Astrocyte (in vitro differentiated cells and primary cell): ENCODE results near the gene VPS13A.

ENCODE experiments used
- EZH2 ChIP-seq: IDR thresholded peaks from 2 replicates; pipeline ENCODE4 v1.6.1; 2012; ENCODE audit warnings: mild to moderate bottlenecking, low read length, inconsistent platforms; ENCODE audit not compliant: insufficient read depth
- TF ChIP-seq, protein P1 (sequence below): IDR thresholded peaks from 2 replicates; pipeline ENCODE4 v1.5.1; 2011; ENCODE audit warnings: low read depth, mild to moderate bottlenecking, inconsistent platforms, low read length, moderate library complexity; ENCODE audit not compliant: insufficient read depth

DNA sequence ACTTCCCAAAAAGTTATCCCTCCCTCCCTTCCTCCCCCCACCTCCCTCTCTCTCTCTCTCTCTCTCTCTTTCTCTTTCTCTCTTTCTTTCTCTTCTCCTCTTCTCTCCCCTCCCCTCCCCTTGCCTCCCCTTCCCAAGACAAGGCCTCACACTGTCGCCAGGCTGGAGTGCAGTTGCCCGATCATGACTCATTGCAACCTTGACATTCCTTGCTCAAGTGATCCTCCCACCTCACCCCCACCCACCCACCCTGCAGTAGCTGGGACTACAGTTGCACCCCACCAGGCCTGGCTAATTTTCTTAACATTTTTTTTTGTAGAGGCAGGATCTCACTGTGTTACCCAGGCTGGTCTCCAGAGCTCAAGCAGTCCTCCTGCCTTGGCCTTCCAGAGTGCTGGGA, 32.8 kb downstream of the VPS13A start:
- TF ChIP-seq, protein P1, sequence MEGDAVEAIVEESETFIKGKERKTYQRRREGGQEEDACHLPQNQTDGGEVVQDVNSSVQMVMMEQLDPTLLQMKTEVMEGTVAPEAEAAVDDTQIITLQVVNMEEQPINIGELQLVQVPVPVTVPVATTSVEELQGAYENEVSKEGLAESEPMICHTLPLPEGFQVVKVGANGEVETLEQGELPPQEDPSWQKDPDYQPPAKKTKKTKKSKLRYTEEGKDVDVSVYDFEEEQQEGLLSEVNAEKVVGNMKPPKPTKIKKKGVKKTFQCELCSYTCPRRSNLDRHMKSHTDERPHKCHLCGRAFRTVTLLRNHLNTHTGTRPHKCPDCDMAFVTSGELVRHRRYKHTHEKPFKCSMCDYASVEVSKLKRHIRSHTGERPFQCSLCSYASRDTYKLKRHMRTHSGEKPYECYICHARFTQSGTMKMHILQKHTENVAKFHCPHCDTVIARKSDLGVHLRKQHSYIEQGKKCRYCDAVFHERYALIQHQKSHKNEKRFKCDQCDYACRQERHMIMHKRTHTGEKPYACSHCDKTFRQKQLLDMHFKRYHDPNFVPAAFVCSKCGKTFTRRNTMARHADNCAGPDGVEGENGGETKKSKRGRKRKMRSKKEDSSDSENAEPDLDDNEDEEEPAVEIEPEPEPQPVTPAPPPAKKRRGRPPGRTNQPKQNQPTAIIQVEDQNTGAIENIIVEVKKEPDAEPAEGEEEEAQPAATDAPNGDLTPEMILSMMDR: no peak
- no peak for TF ChIP-seq EZH2
